ENCODE results near the gene CHMP2A. TPM values are rescaled to one million over a fixed set of nuclear protein-coding genes. Genes with fewer than 3 reads are reported as not detected.
A peak's percentile ranks its signal among the peaks of the same experiment; 100 is the strongest.

The CHMP2A gene
- total and polyA plus RNA-seq, 2 of the 13 experiments (the other 11 are each of a cell fraction or from before 2014, with no cell fraction given): 49.7 to 55.0 TPM

DNA sequence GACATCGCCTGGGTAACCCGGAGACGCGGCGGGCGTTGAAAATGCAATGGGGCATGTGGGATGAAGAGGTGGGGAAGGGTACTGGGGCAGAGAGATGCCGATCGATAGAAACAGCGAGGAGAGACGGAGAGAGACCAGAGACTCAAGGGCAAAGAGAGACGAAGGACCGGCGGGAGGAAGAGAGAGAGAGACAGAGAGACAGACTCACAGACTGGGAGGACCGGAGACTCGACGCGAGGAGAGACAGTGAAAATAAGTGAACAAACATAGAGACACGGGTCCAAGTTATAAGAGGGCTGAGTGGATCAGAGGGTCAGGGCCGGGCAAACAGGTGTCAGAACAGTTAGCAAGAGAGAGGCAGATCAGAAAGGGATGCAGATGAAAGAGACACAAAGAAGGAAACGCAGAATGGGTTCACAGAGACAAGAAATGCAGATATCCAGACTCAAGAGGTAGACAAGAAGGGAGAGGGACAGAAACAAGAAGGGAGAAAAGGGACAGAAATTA is 18.8 kb upstream of the CHMP2A start (continued):
- TF ChIP-seq ZNF879 (CRISPR knock-in tag; IDR thresholded peaks at IDR 0.05) (no peak), MXD4 (CRISPR knock-in tag; IDR thresholded peaks at IDR 0.05) (no peak), ZBTB3 (CRISPR knock-in tag; IDR thresholded peaks at IDR 0.05; ENCODE audit: borderline replicate concordance, low read depth) (no peak), GABPB1 (CRISPR knock-in tag; IDR thresholded peaks at IDR 0.05) (no peak), MTA3 (CRISPR knock-in tag; IDR thresholded peaks at IDR 0.05) (no peak), ZNF33B (CRISPR knock-in tag; IDR thresholded peaks at IDR 0.05) (no peak), NKX3-1 (CRISPR knock-in tag; IDR thresholded peaks at IDR 0.05) (no peak), GATAD1 (CRISPR knock-in tag; IDR thresholded peaks at IDR 0.05) (no peak), ZNF790 (CRISPR knock-in tag; IDR thresholded peaks at IDR 0.05; ENCODE audit: borderline replicate concordance) (peak; percentile 49; the same call in 1 of the 2 replicates), ZIK1 (CRISPR knock-in tag; IDR thresholded peaks at IDR 0.05; ENCODE audit: borderline replicate concordance, low read depth) (no peak), ZNF160 (CRISPR knock-in tag; IDR thresholded peaks at IDR 0.05) (no peak), ZNF841 (CRISPR knock-in tag; IDR thresholded peaks at IDR 0.05; ENCODE audit: borderline replicate concordance) (no peak), ZNF367 (CRISPR knock-in tag; IDR thresholded peaks at IDR 0.05; ENCODE audit: borderline replicate concordance) (no peak), ZNF777 (CRISPR knock-in tag; IDR thresholded peaks at IDR 0.05) (no peak), ZNF205 (CRISPR knock-in tag; IDR thresholded peaks at IDR 0.05) (no peak), SALL2 (CRISPR knock-in tag; IDR thresholded peaks at IDR 0.05) (no peak), ZNF737 (CRISPR knock-in tag; IDR thresholded peaks at IDR 0.05; ENCODE audit: borderline replicate concordance) (no peak), NCOA5 (CRISPR knock-in tag; IDR thresholded peaks at IDR 0.05) (no peak), ZNF703 (CRISPR knock-in tag; IDR thresholded peaks at IDR 0.05; ENCODE audit: borderline replicate concordance) (no peak), ZNF296 (CRISPR knock-in tag; conservative IDR thresholded peaks at IDR 0.05) (no peak), ZNF782 (CRISPR knock-in tag; IDR thresholded peaks at IDR 0.05; ENCODE audit: borderline replicate concordance) (no peak), SCMH1 (CRISPR knock-in tag; IDR thresholded peaks at IDR 0.05; ENCODE audit: borderline replicate concordance) (no peak), TEAD2 (CRISPR knock-in tag; IDR thresholded peaks at IDR 0.05) (no peak), ZNF326 (CRISPR knock-in tag; IDR thresholded peaks at IDR 0.05; ENCODE audit: borderline replicate concordance) (no peak), ZFP36 (IDR thresholded peaks at IDR 0.05; ENCODE audit: borderline replicate concordance, low read depth, low read length, partially characterized antibody) (no peak), ZNF616 (CRISPR knock-in tag; IDR thresholded peaks at IDR 0.05; ENCODE audit: low read depth) (no peak)
- TF ChIP-seq, protein P1, sequence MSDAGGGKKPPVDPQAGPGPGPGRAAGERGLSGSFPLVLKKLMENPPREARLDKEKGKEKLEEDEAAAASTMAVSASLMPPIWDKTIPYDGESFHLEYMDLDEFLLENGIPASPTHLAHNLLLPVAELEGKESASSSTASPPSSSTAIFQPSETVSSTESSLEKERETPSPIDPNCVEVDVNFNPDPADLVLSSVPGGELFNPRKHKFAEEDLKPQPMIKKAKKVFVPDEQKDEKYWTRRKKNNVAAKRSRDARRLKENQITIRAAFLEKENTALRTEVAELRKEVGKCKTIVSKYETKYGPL (CRISPR knock-in tag; IDR thresholded peaks at IDR 0.05): no peak
- TF ChIP-seq, protein P2, sequence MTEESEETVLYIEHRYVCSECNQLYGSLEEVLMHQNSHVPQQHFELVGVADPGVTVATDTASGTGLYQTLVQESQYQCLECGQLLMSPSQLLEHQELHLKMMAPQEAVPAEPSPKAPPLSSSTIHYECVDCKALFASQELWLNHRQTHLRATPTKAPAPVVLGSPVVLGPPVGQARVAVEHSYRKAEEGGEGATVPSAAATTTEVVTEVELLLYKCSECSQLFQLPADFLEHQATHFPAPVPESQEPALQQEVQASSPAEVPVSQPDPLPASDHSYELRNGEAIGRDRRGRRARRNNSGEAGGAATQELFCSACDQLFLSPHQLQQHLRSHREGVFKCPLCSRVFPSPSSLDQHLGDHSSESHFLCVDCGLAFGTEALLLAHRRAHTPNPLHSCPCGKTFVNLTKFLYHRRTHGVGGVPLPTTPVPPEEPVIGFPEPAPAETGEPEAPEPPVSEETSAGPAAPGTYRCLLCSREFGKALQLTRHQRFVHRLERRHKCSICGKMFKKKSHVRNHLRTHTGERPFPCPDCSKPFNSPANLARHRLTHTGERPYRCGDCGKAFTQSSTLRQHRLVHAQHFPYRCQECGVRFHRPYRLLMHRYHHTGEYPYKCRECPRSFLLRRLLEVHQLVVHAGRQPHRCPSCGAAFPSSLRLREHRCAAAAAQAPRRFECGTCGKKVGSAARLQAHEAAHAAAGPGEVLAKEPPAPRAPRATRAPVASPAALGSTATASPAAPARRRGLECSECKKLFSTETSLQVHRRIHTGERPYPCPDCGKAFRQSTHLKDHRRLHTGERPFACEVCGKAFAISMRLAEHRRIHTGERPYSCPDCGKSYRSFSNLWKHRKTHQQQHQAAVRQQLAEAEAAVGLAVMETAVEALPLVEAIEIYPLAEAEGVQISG (CRISPR knock-in tag; IDR thresholded peaks at IDR 0.05): no peak
- TF ChIP-seq, protein P3, sequence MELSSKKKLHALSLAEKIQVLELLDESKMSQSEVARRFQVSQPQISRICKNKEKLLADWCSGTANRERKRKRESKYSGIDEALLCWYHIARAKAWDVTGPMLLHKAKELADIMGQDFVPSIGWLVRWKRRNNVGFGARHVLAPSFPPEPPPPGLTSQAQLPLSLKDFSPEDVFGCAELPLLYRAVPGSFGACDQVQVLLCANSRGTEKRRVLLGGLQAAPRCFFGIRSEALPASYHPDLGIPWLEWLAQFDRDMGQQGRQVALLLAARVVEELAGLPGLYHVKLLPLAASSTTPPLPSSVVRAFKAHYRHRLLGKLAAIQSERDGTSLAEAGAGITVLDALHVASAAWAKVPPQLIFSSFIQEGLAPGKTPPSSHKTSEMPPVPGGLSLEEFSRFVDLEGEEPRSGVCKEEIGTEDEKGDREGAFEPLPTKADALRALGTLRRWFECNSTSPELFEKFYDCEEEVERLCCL (CRISPR knock-in tag; IDR thresholded peaks at IDR 0.05; ENCODE audit: borderline replicate concordance): no peak
